Measurements from ENCODE around the gene MMD. TPM values are rescaled to one million over a fixed set of nuclear protein-coding genes. Genes with fewer than 3 reads are reported as not detected.

MMD gene
- polyA plus RNA-seq, 1 donor from 2014 or later: 111 TPM

DNA sequence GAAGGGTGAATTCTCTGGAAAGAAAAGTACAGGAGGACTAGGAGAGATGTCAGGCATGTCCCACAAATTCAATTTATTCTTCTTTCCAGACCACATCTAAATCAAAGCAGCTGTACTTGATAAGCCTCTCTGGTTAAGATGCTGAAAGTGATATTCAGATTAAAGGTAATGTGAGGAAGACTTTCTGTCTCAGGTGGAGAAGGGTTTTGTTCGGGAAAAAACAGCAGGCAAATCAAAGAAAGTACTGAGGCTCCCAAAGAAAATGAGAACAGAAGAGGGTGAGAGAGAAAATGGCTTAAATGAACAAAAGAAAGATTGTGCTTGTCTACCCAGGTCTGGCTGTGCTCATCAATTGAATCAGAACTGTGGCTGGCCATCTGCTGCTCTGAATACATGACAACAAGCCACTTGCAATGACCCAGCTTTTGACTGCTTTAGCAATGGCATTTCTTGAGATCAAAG lies 55.6 kb downstream of the MMD start:
- no peak overlapping the region for H3K9ac ChIP-seq (ENCODE audit: low read length)
- no peaks in the 10 kb centered on the region for H4K20me1 ChIP-seq (ENCODE audit: insufficient read depth)
- no peaks in the 10 kb centered on the region for H3K36me3 ChIP-seq (ENCODE audit: insufficient read depth, low read length)
- H3K9me2 ChIP-seq (ENCODE audit: insufficient read depth, low read length): no peaks in the 10 kb centered on the region
- H3K79me2 ChIP-seq (replicated peaks; ENCODE audit: insufficient read depth, low read length): no peaks in the 10 kb centered on the region
- H3K9me3 ChIP-seq (ENCODE audit: low read length): no peaks in the 10 kb centered on the region
- no peaks in the 10 kb centered on the region for H3F3A ChIP-seq (ENCODE audit: insufficient read depth, low read length, poor library complexity, severe bottlenecking)
- TF ChIP-seq POLR2AphosphoS5 (IDR thresholded peaks at IDR 0.05) (no peak), EZH2 (IDR thresholded peaks at IDR 0.05; ENCODE audit: borderline replicate concordance, insufficient read depth, low read length, poor library complexity, severe bottlenecking) (no peak), REST (IDR thresholded peaks at IDR 0.05; ENCODE audit: borderline replicate concordance) (no peak), EP300 (conservative IDR thresholded peaks at IDR 0.05; ENCODE audit: poor library complexity, severe bottlenecking) (no peak), MXI1 (conservative IDR thresholded peaks at IDR 0.05; ENCODE audit: poor library complexity, severe bottlenecking) (no peak), RAD21 (conservative IDR thresholded peaks at IDR 0.05) (no peak), SMC3 (conservative IDR thresholded peaks at IDR 0.05; ENCODE audit: poor library complexity) (no peak)
- TF ChIP-seq, protein P1, sequence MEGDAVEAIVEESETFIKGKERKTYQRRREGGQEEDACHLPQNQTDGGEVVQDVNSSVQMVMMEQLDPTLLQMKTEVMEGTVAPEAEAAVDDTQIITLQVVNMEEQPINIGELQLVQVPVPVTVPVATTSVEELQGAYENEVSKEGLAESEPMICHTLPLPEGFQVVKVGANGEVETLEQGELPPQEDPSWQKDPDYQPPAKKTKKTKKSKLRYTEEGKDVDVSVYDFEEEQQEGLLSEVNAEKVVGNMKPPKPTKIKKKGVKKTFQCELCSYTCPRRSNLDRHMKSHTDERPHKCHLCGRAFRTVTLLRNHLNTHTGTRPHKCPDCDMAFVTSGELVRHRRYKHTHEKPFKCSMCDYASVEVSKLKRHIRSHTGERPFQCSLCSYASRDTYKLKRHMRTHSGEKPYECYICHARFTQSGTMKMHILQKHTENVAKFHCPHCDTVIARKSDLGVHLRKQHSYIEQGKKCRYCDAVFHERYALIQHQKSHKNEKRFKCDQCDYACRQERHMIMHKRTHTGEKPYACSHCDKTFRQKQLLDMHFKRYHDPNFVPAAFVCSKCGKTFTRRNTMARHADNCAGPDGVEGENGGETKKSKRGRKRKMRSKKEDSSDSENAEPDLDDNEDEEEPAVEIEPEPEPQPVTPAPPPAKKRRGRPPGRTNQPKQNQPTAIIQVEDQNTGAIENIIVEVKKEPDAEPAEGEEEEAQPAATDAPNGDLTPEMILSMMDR (IDR thresholded peaks at IDR 0.05; ENCODE audit: poor library complexity, severe bottlenecking): no peak
- H2AFZ ChIP-seq (ENCODE audit: low read depth, low read length): no peak overlapping the region
- no peak overlapping the region for H3K4me2 ChIP-seq (ENCODE audit: low read length)
- H3K27ac ChIP-seq (ENCODE audit: low read length): no peak overlapping the region
- H3K4me3 ChIP-seq (ENCODE audit: low read length): no peak overlapping the region
- H3K27me3 ChIP-seq (ENCODE audit: insufficient read depth, low read depth, low read length): no peaks in the 10 kb centered on the region

- Histone ChIP-seq H3K9me3 (ENCODE audit: low read length) (no peaks in the 10 kb centered on the region), H4K20me1 (ENCODE audit: insufficient read depth) (no peaks in the 10 kb centered on the region), H3K27me3 (ENCODE audit: insufficient read depth, low read depth, low read length) (no peaks in the 10 kb centered on the region), H3K4me2 (ENCODE audit: low read length) (no peak overlapping the region), H3K9ac (ENCODE audit: low read length) (no peak overlapping the region), H2AFZ (ENCODE audit: low read depth, low read length) (no peak overlapping the region), H3K9me2 (ENCODE audit: insufficient read depth, low read length) (no peaks in the 10 kb centered on the region), H3K79me2 (replicated peaks; ENCODE audit: insufficient read depth, low read length) (no peaks in the 10 kb centered on the region), H3F3A (ENCODE audit: insufficient read depth, low read length, poor library complexity, severe bottlenecking) (no peaks in the 10 kb centered on the region), H3K36me3 (ENCODE audit: insufficient read depth, low read length) (no peaks in the 10 kb centered on the region), H3K4me3 (ENCODE audit: low read length) (no peak overlapping the region), H3K27ac (ENCODE audit: low read length) (no peak overlapping the region)
- TF ChIP-seq REST (IDR thresholded peaks at IDR 0.05; ENCODE audit: borderline replicate concordance) (no peak), POLR2AphosphoS5 (IDR thresholded peaks at IDR 0.05) (no peak), SMC3 (conservative IDR thresholded peaks at IDR 0.05; ENCODE audit: poor library complexity) (no peak), EZH2 (IDR thresholded peaks at IDR 0.05; ENCODE audit: borderline replicate concordance, insufficient read depth, low read length, poor library complexity, severe bottlenecking) (no peak), EP300 (conservative IDR thresholded peaks at IDR 0.05; ENCODE audit: poor library complexity, severe bottlenecking) (no peak), MXI1 (conservative IDR thresholded peaks at IDR 0.05; ENCODE audit: poor library complexity, severe bottlenecking) (no peak), RAD21 (conservative IDR thresholded peaks at IDR 0.05) (no peak)
- TF ChIP-seq, protein P1 (IDR thresholded peaks at IDR 0.05; ENCODE audit: poor library complexity, severe bottlenecking): no peak
Measured at GRCh38 chr17:55363033-55363432, 58.6 kb downstream of the MMD start.
